PC-9 (cell line): ENCODE measurements around the gene INSYN1.

Experiments used
- CTCF ChIP-seq: fragments of 200-600 bp; sonication (generic); conservative IDR thresholded peaks from 2 replicates; pipeline ENCODE4 v1.6.1; 2017; ENCODE audit warnings: mixed run types, antibody characterized with exemption, mild to moderate bottlenecking, moderate library complexity
- EZH2 ChIP-seq: fragments of 200-600 bp; sonication (generic); IDR thresholded peaks from 2 replicates; pipeline ENCODE4 v1.8.0; 2017; ENCODE audit warnings: antibody characterized with exemption, low read depth

GRCh38 chr15:73744293-73744692 lies 8.9 kb downstream of the INSYN1 start:
- TF ChIP-seq CTCF (no peak), EZH2 (no peak)
